IMR-90 (cell line): ENCODE results near the gene MIER1. TPM values are rescaled to one million over a fixed set of nuclear protein-coding genes. Genes with fewer than 3 reads are reported as not detected.

Experiments
- ATAC-seq: fragments of 200-7000 bp; cut with Tn5 transposase; 2 replicates; pipeline ENCODE4 v1.9.1; 2020; ENCODE audit warnings: low read depth, mild to moderate bottlenecking, moderate library complexity
- BruUV-seq: library from RNA; stranded (reverse); fragments of 400-500 nt; replicated peaks from 2 replicates; lab custom pipeline; 2021; lab: Mats Ljungman, UMichigan
- CTCF ChIA-PET: fragments of 300-600 bp; formaldehyde crosslinking; extraction: SDS; loops from one replicate; lab custom pipeline; 2021; ENCODE audit warnings: antibody characterized with exemption; lab: Yijun Ruan, JAX
- POLR2A ChIA-PET: fragments of 300-600 bp; sonication (Branson Sonifier 250); formaldehyde crosslinking; loops from one replicate; lab custom pipeline; 2022; ENCODE audit warnings: antibody characterized with exemption; ENCODE audit not compliant: unreplicated experiment; lab: Charles Lee
- DNase-seq: peaks from one replicate; pipeline ENCODE4 v3.0.0; 2013
- H2AFZ ChIP-seq: replicated peaks from 2 replicates; pipeline ENCODE3; 2013; ENCODE audit warnings: low read length, mild to moderate bottlenecking; ENCODE audit not compliant: poor library complexity
- H2AK5ac ChIP-seq: 2 replicates; pipeline ENCODE4 v1.6.1; 2013; ENCODE audit warnings: low read depth, low read length, inconsistent platforms
- H2AK9ac ChIP-seq: replicated peaks from 2 replicates; pipeline ENCODE3; 2013; ENCODE audit warnings: mild to moderate bottlenecking, low read depth, low read length, moderate library complexity; ENCODE audit not compliant: poor library complexity
- H2BK120ac ChIP-seq: 2 replicates; pipeline ENCODE4 v1.6.1; 2013; ENCODE audit warnings: low read depth, low read length, inconsistent platforms
- H2BK15ac ChIP-seq: 3 replicates; pipeline ENCODE4 v1.6.1; 2013; ENCODE audit warnings: low read depth, low read length, inconsistent platforms
- H2BK20ac ChIP-seq: 2 replicates; pipeline ENCODE4 v1.6.1; 2013; ENCODE audit warnings: low read depth, mild to moderate bottlenecking, inconsistent platforms, low read length, moderate library complexity
- H2BK5ac ChIP-seq: 2 replicates; pipeline ENCODE4 v1.6.1; 2013; ENCODE audit warnings: mild to moderate bottlenecking, low read depth, low read length, inconsistent platforms; ENCODE audit not compliant: poor library complexity, severe bottlenecking
- H3K14ac ChIP-seq: replicated peaks from 2 replicates; pipeline ENCODE4 v1.6.1; 2013; ENCODE audit warnings: low read depth, low read length, inconsistent platforms
- H3K18ac ChIP-seq: 2 replicates; pipeline ENCODE4 v1.6.1; 2013; ENCODE audit warnings: low read depth, low read length, control low read depth
- H3K23ac ChIP-seq: 2 replicates; pipeline ENCODE4 v1.6.1; 2013; ENCODE audit warnings: low read depth, low read length, inconsistent platforms
- H3K27ac ChIP-seq: 2 replicates; pipeline ENCODE4 v1.5.1; 2013; ENCODE audit warnings: mild to moderate bottlenecking, control low read depth, low read length; ENCODE audit not compliant: insufficient read depth
- H3K27me3 ChIP-seq: 2 replicates; pipeline ENCODE4 v1.6.1; 2013; ENCODE audit warnings: low read length; ENCODE audit not compliant: control insufficient read depth, insufficient read depth
- H3K36me3 ChIP-seq: 2 replicates; pipeline ENCODE4 v1.6.1; 2013; ENCODE audit warnings: low read length, mixed read lengths; ENCODE audit not compliant: control insufficient read depth, insufficient read depth
- H3K4ac ChIP-seq: 2 replicates; pipeline ENCODE4 v1.6.1; 2013; ENCODE audit warnings: low read depth, low read length, inconsistent platforms
- H3K4me1 ChIP-seq: 2 replicates; pipeline ENCODE4 v1.6.1; 2013; ENCODE audit warnings: low read length, mixed read lengths; ENCODE audit not compliant: control insufficient read depth, insufficient read depth
- H3K4me2 ChIP-seq: 2 replicates; pipeline ENCODE4 v1.6.1; 2013; ENCODE audit warnings: low read depth, mild to moderate bottlenecking, control low read depth, low read length, moderate library complexity
- H3K4me3 ChIP-seq: 2 replicates; pipeline ENCODE4 v1.5.1; 2013; ENCODE audit warnings: low read depth, mild to moderate bottlenecking, control low read depth, low read length, moderate library complexity; ENCODE audit not compliant: insufficient read depth
- H3K56ac ChIP-seq: 2 replicates; pipeline ENCODE4 v1.6.1; 2013; ENCODE audit warnings: low read length, inconsistent platforms; ENCODE audit not compliant: insufficient read depth; ENCODE audit errors: extremely low read depth
- H3K79me1 ChIP-seq, 2 experiments: 2 replicates each; pipeline ENCODE4 v1.6.1; 2013; ENCODE audit warnings: low read length in 2 of 2, inconsistent platforms in 1 of 2, low read depth in 1 of 2
- H3K9ac ChIP-seq: 2 replicates; pipeline ENCODE4 v1.6.1; 2013; ENCODE audit warnings: low read depth, low read length, control low read depth
- H3K9me1 ChIP-seq: 2 replicates; pipeline ENCODE4 v1.6.1; 2013; ENCODE audit warnings: low read length, inconsistent platforms; ENCODE audit not compliant: insufficient read depth
- H3K9me3 ChIP-seq: 2 replicates; pipeline ENCODE4 v1.6.1; 2013; ENCODE audit warnings: low read length; ENCODE audit not compliant: control insufficient read depth, insufficient read depth
- H4K20me1 ChIP-seq: 2 replicates; pipeline ENCODE4 v1.6.1; 2013; ENCODE audit warnings: low read length, inconsistent platforms; ENCODE audit not compliant: insufficient read depth
- H4K5ac ChIP-seq: 2 replicates; pipeline ENCODE4 v1.6.1; 2013; ENCODE audit warnings: mild to moderate bottlenecking, low read depth, low read length, control low read depth
- H4K8ac ChIP-seq, 2 experiments: 2 replicates each; pipeline ENCODE4 v1.6.1; 2013; ENCODE audit warnings: low read depth in 2 of 2, low read length in 2 of 2, control low read depth in 1 of 2, inconsistent platforms in 1 of 2
- H4K91ac ChIP-seq: 2 replicates; pipeline ENCODE4 v1.6.1; 2013; ENCODE audit warnings: low read depth, low read length, inconsistent platforms; ENCODE audit not compliant: insufficient read depth
- BHLHE40 ChIP-seq: fragments of 150-350 bp; IDR thresholded peaks from 2 replicates; pipeline ENCODE4 v1.6.1; 2016; ENCODE audit warnings: mild to moderate bottlenecking, low read depth, low read length
- CEBPB ChIP-seq: IDR thresholded peaks from 2 replicates; pipeline ENCODE4 v1.6.1; 2012; ENCODE audit warnings: low read depth, low read length, improper control_type of control experiment
- CHD1 ChIP-seq: IDR thresholded peaks from 2 replicates; pipeline ENCODE4 v1.6.1; 2012; ENCODE audit warnings: low read depth, low read length, improper control_type of control experiment
- FOS ChIP-seq: fragments of 150-350 bp; IDR thresholded peaks from 2 replicates; pipeline ENCODE4 v1.6.1; 2016; ENCODE audit warnings: low read depth, low read length
- MAFK ChIP-seq: IDR thresholded peaks from 2 replicates; pipeline ENCODE4 v1.6.1; 2012; ENCODE audit warnings: low read depth, low read length, improper control_type of control experiment
- MAZ ChIP-seq: IDR thresholded peaks from 2 replicates; pipeline ENCODE4 v1.6.1; 2012; ENCODE audit warnings: low read depth, mild to moderate bottlenecking, low read length, improper control_type of control experiment, moderate library complexity, borderline replicate concordance
- MXI1 ChIP-seq: IDR thresholded peaks from 2 replicates; pipeline ENCODE4 v1.6.1; 2012; ENCODE audit warnings: low read depth, mild to moderate bottlenecking, low read length, moderate library complexity, borderline replicate concordance
- NFE2L2 ChIP-seq: fragments of 150-350 bp; IDR thresholded peaks from 2 replicates; pipeline ENCODE4 v1.6.1; 2016; ENCODE audit warnings: low read depth, mild to moderate bottlenecking, low read length
- POLR2A ChIP-seq: IDR thresholded peaks from 2 replicates; pipeline ENCODE4 v1.6.1; 2012; ENCODE audit warnings: mild to moderate bottlenecking, low read depth, low read length
- RAD21 ChIP-seq: IDR thresholded peaks from 2 replicates; pipeline ENCODE4 v1.6.1; 2012; ENCODE audit warnings: low read length, improper control_type of control experiment
- RCOR1 ChIP-seq: IDR thresholded peaks from 2 replicates; pipeline ENCODE4 v1.6.1; 2012; ENCODE audit warnings: mild to moderate bottlenecking, low read length, improper control_type of control experiment; ENCODE audit not compliant: insufficient replicate concordance
- RFX5 ChIP-seq: IDR thresholded peaks from 2 replicates; pipeline ENCODE4 v1.8.0; 2012; ENCODE audit warnings: low read depth, mild to moderate bottlenecking, low read length, moderate library complexity
- SMC3 ChIP-seq: fragments of 150-350 bp; IDR thresholded peaks from 2 replicates; pipeline ENCODE4 v1.6.1; 2016; ENCODE audit warnings: low read depth, mild to moderate bottlenecking, antibody characterized with exemption, low read length, moderate library complexity
- dilution Hi-C: fragments of 300-500 bp; cut with HindIII; formaldehyde crosslinking; loops from one replicate; pipeline ENCODE4 v1.14.3; 2018; ENCODE audit warnings: low sequenced_read_pairs; ENCODE audit not compliant: unreplicated experiment
- in situ Hi-C: fragments of 300-500 bp; cut with MboI; formaldehyde crosslinking; loops from 3 replicates; pipeline ENCODE4 v1.14.3; 2019; ENCODE audit warnings: low sequenced_read_pairs, inconsistent platforms, mixed read lengths
- intact Hi-C: fragments of 100-400 bp; cut with micrococcal nuclease; formaldehyde crosslinking; loops from 2 replicates; pipeline ENCODE4 v1.10.0; 2022
- polyA plus RNA-seq, 3 experiments: library from polyadenylated mRNA; depleted of rRNA; stranded (reverse); fragments of >200 nt; gene quantifications; 2 replicates each; pipeline ENCODE4 v1.2.3, GENCODE V29; 2012; ENCODE audit warnings: low replicate concordance in 1 of 3
- total RNA-seq: library from RNA; depleted of rRNA; stranded (reverse); fragments of >200 nt; gene quantifications from 2 replicates; pipeline ENCODE4 v1.2.3, GENCODE V29; 2012
- TF ChIP-seq, protein P1 (sequence below): fragments of 150-350 bp; IDR thresholded peaks from 2 replicates; pipeline ENCODE4 v1.6.1; 2016; ENCODE audit warnings: low read depth, mild to moderate bottlenecking, low read length, moderate library complexity, borderline replicate concordance
- TF ChIP-seq, protein P2 (sequence below): fragments of 150-350 bp; IDR thresholded peaks from 2 replicates; pipeline ENCODE4 v1.6.1; 2017; ENCODE audit warnings: mild to moderate bottlenecking, antibody characterized with exemption, low read length, low read depth
- TF ChIP-seq, protein P3 (sequence below): conservative IDR thresholded peaks from 2 replicates; pipeline ENCODE4 v1.5.1; 2012; ENCODE audit warnings: mild to moderate bottlenecking, low read depth, low read length, improper control_type of control experiment

The MIER1 gene
- total and polyA plus RNA-seq, 2 of the 4 experiments (the other 2 are of a cell fraction) = 5.0 to 11.5 TPM

DNA sequence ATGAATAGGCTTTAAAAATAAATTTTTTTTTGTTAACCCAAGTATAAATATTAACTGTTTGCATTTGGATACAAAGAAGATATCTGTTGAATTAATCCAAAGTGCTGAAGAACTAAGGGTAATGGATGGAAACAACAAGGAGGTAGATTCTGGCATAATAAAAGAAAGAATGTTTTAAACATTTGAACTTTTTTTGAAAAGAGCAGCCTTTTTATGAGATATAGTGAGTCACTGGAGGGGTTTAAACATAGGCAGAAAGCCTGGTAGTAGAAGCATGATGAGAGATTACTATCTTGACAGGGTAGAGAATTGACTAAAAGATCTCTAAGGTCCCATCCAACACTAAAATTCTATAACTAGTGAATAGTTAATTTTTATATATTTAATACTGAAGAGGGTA lies 2.7 kb downstream of the MIER1 start:
- Histone ChIP-seq H2BK120ac (no peak overlapping the region), H2AK9ac (no peak overlapping the region), H3K36me3 (no peaks in the 10 kb centered on the region), H3K27ac (no peak overlapping the region), H3K9me1 (no peaks in the 10 kb centered on the region), H3K18ac (no peak overlapping the region), H3K27me3 (no peaks in the 10 kb centered on the region), H3K79me1 (peaks cover 13 to 39% of the 10 kb centered on the region in 2 experiments), H3K4me2 (no peak overlapping the region), H2AK5ac (no peak overlapping the region), H4K8ac (no peak overlapping the region), H3K4me3 (no peak overlapping the region), H3K4ac (no peak overlapping the region), H3K4me1 (no peaks in the 10 kb centered on the region), H2BK5ac (no peak overlapping the region), H4K20me1 (peaks cover 15% of the 10 kb centered on the region), H3K23ac (no peak overlapping the region), H3K9me3 (no peaks in the 10 kb centered on the region), H3K9ac (no peak overlapping the region), H2AFZ (no peak overlapping the region), H4K5ac (no peak overlapping the region), H3K56ac (no peak overlapping the region), H2BK15ac (no peak overlapping the region), H2BK20ac (no peak overlapping the region), H4K91ac (no peak overlapping the region), H3K14ac (no peak overlapping the region)
- in situ Hi-C loops = loop anchor here (25.0 kb wide), 2 partner anchors 390 to 1115 kb away; partner anchors contain the start of gene SGIP1
- dilution Hi-C loops = no loop called here
- POLR2A ChIA-PET = no interaction called here
- no peak for DNase-seq
- ATAC-seq = no peak
- TF ChIP-seq MXI1 = no peak
- TF ChIP-seq FOS = no peak
- TF ChIP-seq SMC3 = no peak
- TF ChIP-seq RCOR1 = no peak
- no peak for TF ChIP-seq CEBPB
- TF ChIP-seq, protein P1, sequence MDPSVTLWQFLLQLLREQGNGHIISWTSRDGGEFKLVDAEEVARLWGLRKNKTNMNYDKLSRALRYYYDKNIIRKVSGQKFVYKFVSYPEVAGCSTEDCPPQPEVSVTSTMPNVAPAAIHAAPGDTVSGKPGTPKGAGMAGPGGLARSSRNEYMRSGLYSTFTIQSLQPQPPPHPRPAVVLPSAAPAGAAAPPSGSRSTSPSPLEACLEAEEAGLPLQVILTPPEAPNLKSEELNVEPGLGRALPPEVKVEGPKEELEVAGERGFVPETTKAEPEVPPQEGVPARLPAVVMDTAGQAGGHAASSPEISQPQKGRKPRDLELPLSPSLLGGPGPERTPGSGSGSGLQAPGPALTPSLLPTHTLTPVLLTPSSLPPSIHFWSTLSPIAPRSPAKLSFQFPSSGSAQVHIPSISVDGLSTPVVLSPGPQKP = no peak
- TF ChIP-seq CHD1 = no peak
- no peak for TF ChIP-seq RAD21
- no peak for TF ChIP-seq MAFK
- no peak for TF ChIP-seq MAZ
- TF ChIP-seq, protein P2, sequence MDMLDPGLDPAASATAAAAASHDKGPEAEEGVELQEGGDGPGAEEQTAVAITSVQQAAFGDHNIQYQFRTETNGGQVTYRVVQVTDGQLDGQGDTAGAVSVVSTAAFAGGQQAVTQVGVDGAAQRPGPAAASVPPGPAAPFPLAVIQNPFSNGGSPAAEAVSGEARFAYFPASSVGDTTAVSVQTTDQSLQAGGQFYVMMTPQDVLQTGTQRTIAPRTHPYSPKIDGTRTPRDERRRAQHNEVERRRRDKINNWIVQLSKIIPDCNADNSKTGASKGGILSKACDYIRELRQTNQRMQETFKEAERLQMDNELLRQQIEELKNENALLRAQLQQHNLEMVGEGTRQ = no peak
- TF ChIP-seq RFX5 = no peak
- no peak for TF ChIP-seq BHLHE40
- no peak for TF ChIP-seq NFE2L2
- TF ChIP-seq, protein P3, sequence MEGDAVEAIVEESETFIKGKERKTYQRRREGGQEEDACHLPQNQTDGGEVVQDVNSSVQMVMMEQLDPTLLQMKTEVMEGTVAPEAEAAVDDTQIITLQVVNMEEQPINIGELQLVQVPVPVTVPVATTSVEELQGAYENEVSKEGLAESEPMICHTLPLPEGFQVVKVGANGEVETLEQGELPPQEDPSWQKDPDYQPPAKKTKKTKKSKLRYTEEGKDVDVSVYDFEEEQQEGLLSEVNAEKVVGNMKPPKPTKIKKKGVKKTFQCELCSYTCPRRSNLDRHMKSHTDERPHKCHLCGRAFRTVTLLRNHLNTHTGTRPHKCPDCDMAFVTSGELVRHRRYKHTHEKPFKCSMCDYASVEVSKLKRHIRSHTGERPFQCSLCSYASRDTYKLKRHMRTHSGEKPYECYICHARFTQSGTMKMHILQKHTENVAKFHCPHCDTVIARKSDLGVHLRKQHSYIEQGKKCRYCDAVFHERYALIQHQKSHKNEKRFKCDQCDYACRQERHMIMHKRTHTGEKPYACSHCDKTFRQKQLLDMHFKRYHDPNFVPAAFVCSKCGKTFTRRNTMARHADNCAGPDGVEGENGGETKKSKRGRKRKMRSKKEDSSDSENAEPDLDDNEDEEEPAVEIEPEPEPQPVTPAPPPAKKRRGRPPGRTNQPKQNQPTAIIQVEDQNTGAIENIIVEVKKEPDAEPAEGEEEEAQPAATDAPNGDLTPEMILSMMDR = no peak
- TF ChIP-seq POLR2A = no peak
- CTCF ChIA-PET = no interaction called here
- no TSS peak for BruUV-seq
- intact Hi-C loops = no loop called here
